Heart left ventricle (tissue), 13 donors: ENCODE results near the gene GPR50.

ENCODE experiments used
- POLR2A ChIP-seq, 2 donors: fragments of 450-650 bp; IDR thresholded peaks; one replicate each; pipeline ENCODE4 v1.6.1; 2017; ENCODE audit warnings: antibody characterized with exemption in 2 of 2, mild to moderate bottlenecking in 2 of 2, moderate library complexity in 2 of 2
- TF ChIP-seq, protein P1 (sequence below), 12 donors: fragments of 200-600 bp; sonication (generic) in 4 of 12; IDR thresholded peaks; one replicate each; pipeline versions ENCODE4 v1.5.0 to v1.8.0; 2018 to 2022; ENCODE audit warnings: antibody characterized with exemption in 12 of 12, mild to moderate bottlenecking in 5 of 12
- donor health status: ischemic (EF 13 %, LVEDD 7.1; RV severe dilation, severe dysfunction).
- donor health status: DM: no; HTN: yes; CAD: no.
- donor health status: DM: no; HTN: no; CAD: no.
- donor health status: ischemic (EF 25% LVEDD 6.9; RV normal size, moderate dysfunction).
- donor health status: ischemic (EF 25% LVEDD 5.7; RV mildly dilated, moderate dysfunction).
- donor health status: ischemic (EF 35%, LVEDD 5.7; RV mildly dilated, moderate dysfunction).
- donor health status: nonischemic (EF 11% LVEDD 7.7; RV severe dilation, severe dysfunction).
- donor health status: DM: yes; HTN: yes; CAD: no.
- donor health status: PGD.
- donor health status: ischemic (EF 29% LVEDD 5.4; RV normal size, mild dysfunction).
- donor health status: nonischemic (EF 23%, LVEDD 6.1; RV moderate dilation, normal function).

- no peak for TF ChIP-seq POLR2A (IDR thresholded peaks at IDR 0.05)
- TF ChIP-seq, protein P1, sequence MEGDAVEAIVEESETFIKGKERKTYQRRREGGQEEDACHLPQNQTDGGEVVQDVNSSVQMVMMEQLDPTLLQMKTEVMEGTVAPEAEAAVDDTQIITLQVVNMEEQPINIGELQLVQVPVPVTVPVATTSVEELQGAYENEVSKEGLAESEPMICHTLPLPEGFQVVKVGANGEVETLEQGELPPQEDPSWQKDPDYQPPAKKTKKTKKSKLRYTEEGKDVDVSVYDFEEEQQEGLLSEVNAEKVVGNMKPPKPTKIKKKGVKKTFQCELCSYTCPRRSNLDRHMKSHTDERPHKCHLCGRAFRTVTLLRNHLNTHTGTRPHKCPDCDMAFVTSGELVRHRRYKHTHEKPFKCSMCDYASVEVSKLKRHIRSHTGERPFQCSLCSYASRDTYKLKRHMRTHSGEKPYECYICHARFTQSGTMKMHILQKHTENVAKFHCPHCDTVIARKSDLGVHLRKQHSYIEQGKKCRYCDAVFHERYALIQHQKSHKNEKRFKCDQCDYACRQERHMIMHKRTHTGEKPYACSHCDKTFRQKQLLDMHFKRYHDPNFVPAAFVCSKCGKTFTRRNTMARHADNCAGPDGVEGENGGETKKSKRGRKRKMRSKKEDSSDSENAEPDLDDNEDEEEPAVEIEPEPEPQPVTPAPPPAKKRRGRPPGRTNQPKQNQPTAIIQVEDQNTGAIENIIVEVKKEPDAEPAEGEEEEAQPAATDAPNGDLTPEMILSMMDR (IDR thresholded peaks at IDR 0.05), result no peak
Measured at GRCh38 chrX:151178746-151179145, 2.4 kb downstream of the GPR50 start.
